Measurements from ENCODE around the gene MCF2.

Gene MCF2

DNA sequence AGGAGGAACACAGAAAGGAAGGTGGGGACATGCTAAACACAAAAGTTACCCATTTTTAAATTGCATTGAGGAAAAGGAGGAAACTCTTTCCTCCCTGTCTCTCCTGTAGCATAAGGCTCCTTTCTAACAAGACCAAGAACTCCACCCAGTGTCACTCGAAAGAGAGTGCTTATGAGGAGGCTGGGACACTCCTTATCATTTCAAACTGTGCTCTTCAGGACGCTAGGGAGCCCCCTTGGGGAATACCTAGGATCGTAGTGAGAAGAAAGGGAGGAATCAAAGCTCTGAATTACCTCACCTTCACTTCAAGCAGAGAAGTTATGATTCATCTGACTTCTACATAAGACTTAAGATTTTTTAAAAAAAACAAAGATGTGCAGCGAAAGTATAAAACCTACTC is 111.9 kb downstream of the MCF2 start:
- DNase-seq, result no peak

DNA sequence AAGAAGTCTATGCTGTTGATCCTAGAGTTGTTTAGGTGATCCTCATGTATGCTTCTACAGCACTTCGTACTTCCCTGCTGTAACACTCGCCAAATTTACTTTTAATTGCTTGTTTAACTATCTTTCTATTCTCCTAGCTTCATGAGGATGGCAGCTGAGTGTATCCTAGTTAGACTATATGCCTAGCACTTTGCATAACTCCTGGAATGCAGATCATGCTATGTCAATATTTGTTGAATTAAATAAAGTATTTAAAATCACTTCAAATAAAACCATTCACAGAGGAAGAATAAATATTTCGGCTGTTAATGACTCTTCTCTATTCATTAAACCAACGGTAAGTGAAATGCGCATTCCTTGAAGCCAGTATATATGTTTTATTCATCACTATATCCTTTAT is 122.4 kb downstream of the MCF2 start:
- DNase-seq, result no peak

DNA sequence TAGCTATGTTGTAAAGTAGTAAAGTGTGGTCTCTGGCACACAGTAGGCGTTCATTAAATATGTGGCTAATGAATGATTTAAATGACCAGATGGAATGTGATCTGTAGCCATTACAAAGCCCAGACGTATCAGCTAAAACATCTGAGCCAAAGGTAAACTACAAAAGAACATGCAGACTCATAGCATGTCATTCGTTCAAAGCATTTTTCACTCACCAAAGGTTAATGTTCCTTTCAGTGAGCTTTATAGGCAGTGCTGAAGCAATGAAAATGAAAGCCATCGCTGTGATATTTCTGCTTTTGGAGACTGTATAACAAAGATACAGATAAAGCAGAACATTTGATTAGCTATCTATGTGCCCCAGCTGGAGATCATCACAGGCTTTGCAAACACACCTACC is 126.9 kb downstream of the MCF2 start:
- DNase-seq, result no peak

DNA sequence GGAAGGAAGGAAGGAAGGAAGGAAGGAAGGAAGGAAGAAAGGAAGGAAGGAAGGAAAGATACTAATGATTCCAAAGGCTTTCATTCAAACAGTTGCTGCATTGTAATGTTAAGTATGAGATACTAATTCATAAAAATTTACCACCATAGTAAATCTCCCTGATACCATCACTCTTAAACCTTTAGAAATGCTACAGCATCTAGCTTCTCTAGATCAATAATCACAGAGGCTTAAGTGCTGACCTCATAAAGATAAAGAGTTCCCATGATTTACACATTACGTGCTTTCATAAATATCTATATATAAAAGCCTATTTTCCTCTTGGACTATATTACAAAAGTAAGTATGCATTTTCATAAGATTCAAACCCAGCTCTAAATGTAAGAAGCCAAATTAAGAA is 141.0 kb downstream of the MCF2 start:
- DNase-seq, result no peak

DNA sequence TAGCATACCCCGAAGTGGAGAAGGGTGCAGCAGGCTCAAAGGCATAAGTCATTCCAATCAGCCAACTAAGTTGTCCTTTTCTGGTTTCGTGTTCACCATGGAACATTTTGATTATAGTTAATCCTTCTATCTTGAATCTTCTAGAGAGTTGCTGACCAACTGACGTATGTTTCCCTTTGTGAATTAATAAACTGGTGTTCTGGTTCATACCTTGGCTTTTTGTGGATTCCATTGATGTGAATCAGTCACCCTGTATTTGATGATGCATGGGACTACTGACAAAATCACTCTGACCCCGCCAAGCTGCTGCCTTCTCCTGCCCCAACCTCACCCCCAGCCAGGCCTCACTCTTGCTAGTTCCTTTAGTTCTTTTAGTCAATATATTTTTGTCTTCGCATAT is 144.7 kb downstream of the MCF2 start:
- no peak for DNase-seq

DNA sequence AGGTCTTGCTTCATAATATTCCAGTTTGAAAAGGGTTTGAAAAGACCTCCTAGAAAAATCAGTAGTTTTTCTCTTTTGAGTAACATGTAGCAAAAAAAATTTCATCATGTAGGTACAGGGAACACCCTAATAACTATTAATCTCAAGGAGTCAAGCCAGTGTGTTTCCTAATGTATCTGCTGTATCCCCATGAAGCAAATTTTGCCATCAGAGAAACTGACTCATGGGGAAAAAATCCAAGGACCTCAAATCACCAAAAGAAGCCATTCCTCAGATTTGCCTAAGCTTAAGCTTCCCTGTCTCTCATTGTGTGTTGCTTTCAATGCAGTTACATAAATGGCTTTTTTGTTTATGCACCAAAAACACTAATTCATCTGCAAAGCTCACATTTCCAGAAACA is 147.7 kb downstream of the MCF2 start:
- DNase-seq, result no peak

DNA sequence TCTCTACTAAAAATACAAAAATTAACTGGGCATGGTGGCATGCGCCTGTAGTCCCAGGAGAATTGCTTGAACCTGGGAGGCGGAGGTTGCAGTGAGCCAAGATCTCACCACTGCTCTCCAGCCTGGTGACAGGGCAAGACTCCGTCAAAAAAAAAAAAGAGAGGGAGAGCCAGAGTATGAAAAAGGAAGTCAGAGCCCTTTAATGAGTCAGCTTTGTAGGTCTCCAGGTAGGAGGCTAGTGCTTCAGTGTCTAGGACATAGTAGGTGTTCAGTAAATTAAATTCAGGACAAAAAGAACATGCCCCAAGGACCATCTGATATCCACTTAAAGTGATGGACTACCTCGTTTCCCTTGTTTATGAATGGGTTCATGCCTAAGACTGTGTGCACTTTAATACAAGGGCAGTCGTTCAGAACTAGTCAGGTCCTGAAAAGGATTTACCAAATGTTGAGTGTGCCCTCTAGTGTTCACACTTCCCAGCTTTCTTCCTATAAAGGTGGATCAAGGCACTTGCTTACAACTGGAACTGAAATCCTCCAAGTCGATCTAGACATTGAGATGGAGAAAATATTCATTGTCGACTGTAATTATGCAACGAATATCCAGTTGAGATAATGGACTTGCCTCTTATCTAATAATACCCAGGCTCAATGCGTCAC is 148.5 kb downstream of the MCF2 start:
- peak; percentile 19 for DNase-seq

DNA sequence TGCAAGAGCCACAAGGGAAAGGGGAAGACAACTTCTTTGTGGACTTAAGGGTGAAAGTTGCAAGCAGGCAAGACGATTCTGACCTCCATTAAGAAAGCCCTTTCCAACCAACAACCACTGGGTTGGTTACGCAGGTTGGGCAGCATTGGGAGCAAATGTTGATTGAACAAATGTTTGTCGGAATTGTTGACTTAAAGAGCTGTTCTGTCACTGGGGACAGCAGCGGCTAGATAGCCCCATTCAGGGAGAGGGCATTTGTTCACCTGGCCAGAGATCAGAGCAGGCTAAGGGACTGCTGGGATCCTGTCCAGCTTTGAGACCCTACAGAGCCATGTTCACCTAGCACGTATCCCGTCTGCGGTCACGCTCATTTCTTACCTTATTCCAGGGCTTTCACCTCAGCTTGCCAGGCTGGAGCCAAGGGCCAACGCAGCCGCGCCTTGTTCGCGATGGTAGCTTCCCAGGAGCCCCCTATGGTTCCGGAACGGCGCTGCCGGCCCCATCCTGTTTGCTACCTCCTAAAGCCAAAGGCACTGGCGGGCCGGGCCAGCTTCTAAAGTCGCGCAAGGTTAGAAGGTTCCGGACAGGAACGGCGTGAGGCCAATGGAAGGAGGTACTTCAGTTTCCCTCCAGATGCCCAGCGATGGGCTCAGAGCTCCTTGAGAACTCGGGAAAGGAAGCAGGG is 152.8 kb downstream of the MCF2 start:
- DNase-seq, result no peak

DNA sequence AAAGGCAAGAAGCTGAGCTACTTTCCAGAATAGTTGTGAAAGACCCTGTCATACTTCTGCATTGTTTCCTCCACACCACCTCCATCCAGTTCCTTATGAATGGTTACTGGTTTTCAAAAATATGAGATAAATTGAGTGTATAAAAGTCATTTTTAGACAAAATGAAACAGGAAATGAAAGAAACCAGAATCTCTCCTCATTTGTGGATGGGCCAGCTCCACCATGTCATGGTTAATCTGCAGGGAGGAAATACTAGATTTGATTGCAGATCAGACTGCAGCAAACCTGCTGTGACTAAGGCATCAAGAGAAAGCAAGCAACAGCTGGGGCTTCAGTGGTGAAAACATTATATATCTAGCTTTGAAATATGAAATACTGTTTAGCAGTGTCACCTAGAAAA is 153.6 kb downstream of the MCF2 start:
- no peak for DNase-seq

DNA sequence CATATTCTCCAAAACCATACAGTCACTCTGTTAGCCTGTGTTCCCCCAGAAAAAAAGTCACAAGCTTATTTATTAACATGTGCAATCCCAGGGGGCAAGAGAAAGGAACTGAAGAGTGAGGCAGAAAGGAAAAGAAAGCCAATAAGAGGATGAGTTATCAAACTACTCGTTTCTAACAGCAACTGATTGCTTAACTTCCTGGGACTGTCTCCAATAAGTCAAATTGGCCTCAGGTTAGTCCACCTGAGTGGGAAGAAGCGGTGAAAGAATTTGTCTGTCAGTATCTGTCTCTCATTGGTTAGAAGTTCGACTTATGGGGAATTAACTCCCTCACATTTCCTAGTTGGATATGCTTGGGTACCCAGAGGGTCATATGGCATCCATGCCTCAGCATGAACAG is 163.4 kb downstream of the MCF2 start:
- no peak for DNase-seq

DNA sequence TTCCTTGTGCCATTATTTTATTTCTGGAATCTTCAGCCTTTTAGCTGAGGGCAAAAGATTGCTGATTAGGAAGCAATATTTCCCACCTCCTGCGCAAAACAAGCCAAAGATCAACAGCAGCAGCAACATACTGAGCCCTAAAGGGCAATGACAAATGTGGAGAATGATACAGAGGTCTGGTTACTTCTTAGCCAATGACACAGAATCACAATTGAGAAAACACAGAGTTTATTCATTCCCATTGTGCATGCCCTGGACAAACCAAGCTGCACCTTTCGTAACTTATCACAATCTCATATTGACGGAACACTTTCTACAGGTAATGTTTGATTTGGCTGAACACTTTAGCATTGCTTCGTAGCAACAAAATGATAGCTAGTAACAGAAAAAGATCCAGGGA is 164.0 kb downstream of the MCF2 start:
- DNase-seq, result no peak

DNA sequence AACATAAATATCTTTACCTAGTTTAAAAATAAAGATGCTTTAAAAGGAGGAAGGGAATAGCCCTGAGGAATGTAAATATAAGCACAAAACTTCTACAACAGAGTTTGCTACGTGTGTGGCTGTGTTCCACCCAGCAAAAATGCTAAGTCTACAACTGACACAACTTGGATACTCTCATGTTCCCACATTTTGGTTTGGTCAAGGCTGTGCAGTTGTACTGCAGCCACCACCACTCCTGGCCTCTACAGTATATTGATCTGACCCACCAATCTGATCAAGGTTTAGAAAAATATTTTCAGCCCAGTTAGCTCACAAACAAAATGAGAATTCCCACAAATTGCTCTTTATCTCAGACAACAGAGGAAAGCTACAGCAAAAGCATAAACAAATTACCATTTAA is 165.3 kb downstream of the MCF2 start:
- no peak for DNase-seq

DNA sequence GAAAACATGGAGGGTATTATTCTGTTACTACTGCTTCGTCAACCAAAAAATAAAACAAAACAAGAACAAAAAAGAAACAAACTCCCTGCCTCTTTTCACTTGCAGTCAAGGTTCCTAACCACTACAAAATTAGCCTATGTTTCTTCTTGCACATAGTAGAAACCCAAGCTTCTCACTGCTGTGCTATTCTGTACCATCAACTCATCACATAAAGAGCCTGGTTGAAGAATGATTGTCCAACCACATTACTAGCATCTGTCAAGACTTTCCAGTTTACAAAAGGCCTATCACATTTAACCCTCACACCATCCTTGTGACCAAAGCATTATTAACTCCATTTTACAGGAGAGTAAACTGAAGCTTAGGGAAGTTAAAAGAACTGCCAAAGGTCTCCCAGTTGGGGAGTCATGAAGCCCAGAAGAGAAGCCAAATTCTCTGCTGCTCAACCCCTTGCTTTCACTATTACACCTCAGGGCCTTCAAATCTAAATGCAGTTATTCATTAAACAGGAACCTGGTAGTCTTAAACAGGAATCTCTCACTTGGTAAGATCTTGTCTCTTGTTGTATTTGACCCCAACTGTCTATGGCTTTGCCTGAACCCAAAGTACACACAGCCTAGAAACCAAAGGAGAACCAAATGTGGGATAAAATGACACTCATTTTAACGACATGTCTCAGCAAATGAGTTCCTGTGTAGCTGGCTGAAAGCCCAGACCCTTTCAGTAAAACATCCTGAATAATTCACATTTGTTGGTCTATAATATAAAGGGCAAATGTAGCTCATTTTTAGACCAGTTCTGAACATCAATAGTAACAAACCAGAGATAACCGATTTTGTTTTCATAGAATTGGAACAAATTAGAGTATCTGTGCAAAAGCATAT is 168.8 kb downstream of the MCF2 start:
- no peak for DNase-seq

DNA sequence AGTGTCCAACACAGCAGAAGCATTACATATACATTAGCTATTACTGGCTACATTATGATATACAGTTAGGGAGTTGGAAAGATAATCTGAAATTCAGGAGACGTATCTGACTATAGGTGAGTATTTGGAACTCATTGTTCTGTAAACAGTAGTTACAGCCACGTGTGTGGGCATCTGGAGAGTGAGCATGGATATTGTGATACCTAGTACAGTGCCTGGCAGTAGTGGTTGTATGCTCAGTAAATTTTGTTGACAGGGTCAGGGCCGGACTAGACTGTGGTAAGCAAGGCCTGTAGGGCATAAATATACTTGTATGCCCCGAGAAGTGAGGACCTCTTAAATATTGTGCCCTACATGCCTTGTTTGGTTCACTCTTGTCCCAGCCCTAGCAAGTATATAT is 174.5 kb downstream of the MCF2 start:
- no peak for DNase-seq

DNA sequence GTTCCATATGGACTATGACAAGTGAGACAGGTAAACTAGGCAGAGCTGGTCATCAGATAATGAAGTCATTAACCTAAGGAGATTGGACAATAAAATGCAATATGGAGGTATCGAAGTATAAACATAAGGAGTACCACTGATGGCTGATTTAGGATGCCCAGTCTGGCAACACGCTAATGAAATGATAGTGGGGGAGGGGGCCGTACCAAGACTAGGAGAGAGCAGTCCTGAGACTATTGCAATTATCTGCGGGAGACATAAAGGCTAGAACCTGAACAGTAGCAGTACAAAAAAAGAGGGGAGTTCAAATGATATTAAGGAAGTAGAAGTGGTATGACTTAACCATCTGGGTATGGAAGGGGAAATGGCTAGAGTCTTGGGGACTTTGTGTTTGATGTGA is 175.1 kb downstream of the MCF2 start:
- no peak for DNase-seq

Measured in NCI-H1092 (cell line).